ENCODE measurements around the gene MAMDC4. TPM values are rescaled to one million over a fixed set of nuclear protein-coding genes. Genes with fewer than 3 reads are reported as not detected.
"Not testable (repeated sequence)": the region's sequence is repeated elsewhere in the genome, so short reads cannot be mapped to it uniquely, and the experiment has no call there.

Gene MAMDC4
- total RNA-seq, 1 donor from 2014 or later, result 20.6 TPM

DNA sequence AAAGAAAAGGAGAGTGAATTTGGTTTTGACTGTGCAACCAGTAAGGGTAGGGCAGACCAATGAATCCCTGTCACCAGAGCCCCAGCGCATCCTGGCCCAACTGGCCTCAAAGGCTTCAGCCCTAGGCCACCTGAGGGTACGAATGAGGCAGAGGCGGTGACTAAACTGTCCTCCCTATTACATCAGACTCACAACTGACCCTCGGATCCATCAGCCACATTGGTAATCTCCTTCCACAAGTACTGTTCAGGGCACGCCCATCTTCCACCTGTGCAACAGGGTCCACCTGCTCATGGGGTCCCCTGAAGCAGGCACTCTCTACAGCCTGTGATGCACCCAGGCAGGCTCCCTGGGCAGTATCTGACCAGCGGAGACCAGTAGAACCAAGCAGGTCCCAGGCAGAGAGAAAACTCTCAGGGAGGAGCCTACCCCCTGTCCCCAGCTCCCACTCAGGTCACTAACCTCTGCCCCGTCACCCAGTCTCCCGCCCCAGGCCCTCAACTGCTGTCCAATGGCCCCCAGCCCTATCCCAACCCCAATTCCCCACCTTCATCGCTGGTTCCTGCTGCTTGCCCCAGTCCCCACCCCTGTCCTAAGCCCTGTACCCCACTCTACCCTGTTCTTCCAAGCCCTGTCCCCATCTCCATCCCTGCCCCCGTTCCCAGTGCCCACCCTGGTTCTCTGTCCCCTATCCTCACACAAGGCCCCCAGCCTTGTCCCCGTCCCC lies 13.1 kb downstream of the MAMDC4 start:
- DNase-seq (ENCODE audit: low read depth, low spot score), result no peak
- Mint-ChIP-seq H3K27me3 (ENCODE audit: low read depth) (no peaks in the 10 kb centered on the region), H3K9me3 (peaks cover 8% of the 10 kb centered on the region), H3K4me1 (peaks cover 8% of the 10 kb centered on the region), H3K4me3 (peak overlapping the region; percentile 86), H3K27ac (ENCODE audit: unreplicated experiment) (no peak overlapping the region), H3K36me3 (ENCODE audit: low read depth) (peaks cover 21% of the 10 kb centered on the region)
- TF ChIP-seq, protein P1, sequence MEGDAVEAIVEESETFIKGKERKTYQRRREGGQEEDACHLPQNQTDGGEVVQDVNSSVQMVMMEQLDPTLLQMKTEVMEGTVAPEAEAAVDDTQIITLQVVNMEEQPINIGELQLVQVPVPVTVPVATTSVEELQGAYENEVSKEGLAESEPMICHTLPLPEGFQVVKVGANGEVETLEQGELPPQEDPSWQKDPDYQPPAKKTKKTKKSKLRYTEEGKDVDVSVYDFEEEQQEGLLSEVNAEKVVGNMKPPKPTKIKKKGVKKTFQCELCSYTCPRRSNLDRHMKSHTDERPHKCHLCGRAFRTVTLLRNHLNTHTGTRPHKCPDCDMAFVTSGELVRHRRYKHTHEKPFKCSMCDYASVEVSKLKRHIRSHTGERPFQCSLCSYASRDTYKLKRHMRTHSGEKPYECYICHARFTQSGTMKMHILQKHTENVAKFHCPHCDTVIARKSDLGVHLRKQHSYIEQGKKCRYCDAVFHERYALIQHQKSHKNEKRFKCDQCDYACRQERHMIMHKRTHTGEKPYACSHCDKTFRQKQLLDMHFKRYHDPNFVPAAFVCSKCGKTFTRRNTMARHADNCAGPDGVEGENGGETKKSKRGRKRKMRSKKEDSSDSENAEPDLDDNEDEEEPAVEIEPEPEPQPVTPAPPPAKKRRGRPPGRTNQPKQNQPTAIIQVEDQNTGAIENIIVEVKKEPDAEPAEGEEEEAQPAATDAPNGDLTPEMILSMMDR (conservative IDR thresholded peaks at IDR 0.05), result no peak

DNA sequence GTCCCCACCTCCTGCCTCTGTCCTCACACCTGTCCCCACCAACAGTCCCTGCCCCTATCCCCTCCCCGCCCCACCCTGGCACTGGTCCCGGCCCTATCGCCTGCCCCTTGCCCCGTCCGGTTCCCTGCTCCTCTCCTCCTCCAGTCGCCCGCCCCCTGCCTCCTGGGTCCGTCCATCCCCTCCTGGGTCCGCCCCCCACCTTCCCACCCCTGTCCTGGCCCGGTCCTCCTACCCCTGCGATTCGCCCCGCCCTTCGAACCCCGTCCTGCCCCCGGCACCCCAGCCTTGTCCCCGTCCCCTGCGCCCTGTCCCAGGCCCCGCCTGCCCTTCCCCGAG lies 13.6 kb downstream of the MAMDC4 start:
- TF ChIP-seq, protein P1 (conservative IDR thresholded peaks at IDR 0.05), result no peak
- no peak overlapping the region for H3K27ac Mint-ChIP-seq (ENCODE audit: unreplicated experiment)
- no peaks in the 10 kb centered on the region for H3K27me3 Mint-ChIP-seq (ENCODE audit: low read depth)
- peaks cover 10% of the 10 kb centered on the region for H3K9me3 Mint-ChIP-seq
- H3K36me3 Mint-ChIP-seq (ENCODE audit: low read depth), result peaks cover 23% of the 10 kb centered on the region
- no peak for DNase-seq (ENCODE audit: low read depth, low spot score)
- H3K4me1 Mint-ChIP-seq, result peaks cover 8% of the 10 kb centered on the region
- peak overlapping the region; percentile 86 for H3K4me3 Mint-ChIP-seq

DNA sequence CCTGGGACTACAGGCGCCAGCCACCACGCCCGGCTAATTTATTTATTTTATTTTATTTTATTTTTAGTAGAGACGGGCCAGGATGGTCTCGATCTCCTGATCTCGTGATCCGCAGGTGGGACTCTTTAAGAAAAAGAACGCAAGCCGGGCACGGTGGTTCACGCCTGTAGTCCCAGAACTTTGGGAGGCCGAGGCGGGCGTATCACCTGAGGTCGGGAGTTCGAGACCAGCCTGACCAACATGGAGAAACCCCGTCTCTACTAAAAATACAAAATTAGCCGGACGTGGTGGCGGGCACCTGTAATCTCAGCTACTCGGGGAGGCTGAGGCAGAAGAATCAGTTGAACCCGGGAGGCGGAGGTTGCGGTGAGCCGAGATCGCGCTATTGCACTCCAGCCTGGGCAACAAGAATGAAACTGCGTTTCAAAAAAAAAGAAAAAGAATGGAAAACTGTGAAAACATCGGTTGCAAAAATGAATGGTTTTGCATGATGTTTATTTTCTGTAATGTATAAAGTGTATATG lies 14.8 kb downstream of the MAMDC4 start:
- peak overlapping the region; percentile 47 for H3K4me3 Mint-ChIP-seq
- H3K27me3 Mint-ChIP-seq (ENCODE audit: low read depth); H3K27ac Mint-ChIP-seq (ENCODE audit: unreplicated experiment); H3K4me1 Mint-ChIP-seq; DNase-seq (ENCODE audit: low read depth, low spot score): not testable (repeated sequence)
- peaks cover 10% of the 10 kb centered on the region for H3K9me3 Mint-ChIP-seq
- peaks cover 29% of the 10 kb centered on the region for H3K36me3 Mint-ChIP-seq (ENCODE audit: low read depth)

DNA sequence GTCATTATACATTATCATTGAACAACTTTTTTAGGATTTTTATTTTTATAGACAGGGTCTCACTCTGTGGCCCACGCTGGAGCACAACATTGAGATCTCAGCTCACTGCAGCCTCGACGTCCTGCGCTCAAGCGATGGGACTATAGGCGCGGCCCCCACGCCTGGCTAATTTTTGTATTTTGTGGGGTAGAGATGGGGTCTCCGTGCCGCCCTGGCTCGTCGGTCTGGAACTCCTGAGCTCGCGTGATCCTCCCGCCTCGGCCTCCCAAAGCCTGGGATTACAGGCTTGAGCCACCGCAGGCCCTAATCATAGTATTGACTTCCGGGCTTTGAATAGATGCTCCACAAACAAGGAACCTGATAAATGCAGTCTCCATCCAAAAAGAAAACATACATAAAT lies 15.3 kb downstream of the MAMDC4 start:
- H3K4me1 Mint-ChIP-seq, result peaks cover 8% of the 10 kb centered on the region
- TF ChIP-seq, protein P1 (conservative IDR thresholded peaks at IDR 0.05), result no peak
- H3K9me3 Mint-ChIP-seq, result peaks cover 10% of the 10 kb centered on the region
- H3K27me3 Mint-ChIP-seq (ENCODE audit: low read depth), result no peaks in the 10 kb centered on the region
- no peak overlapping the region for H3K27ac Mint-ChIP-seq (ENCODE audit: unreplicated experiment)
- no peak for DNase-seq (ENCODE audit: low read depth, low spot score)
- H3K4me3 Mint-ChIP-seq, result peak overlapping the region; percentile 82
- peaks cover 29% of the 10 kb centered on the region for H3K36me3 Mint-ChIP-seq (ENCODE audit: low read depth)

DNA sequence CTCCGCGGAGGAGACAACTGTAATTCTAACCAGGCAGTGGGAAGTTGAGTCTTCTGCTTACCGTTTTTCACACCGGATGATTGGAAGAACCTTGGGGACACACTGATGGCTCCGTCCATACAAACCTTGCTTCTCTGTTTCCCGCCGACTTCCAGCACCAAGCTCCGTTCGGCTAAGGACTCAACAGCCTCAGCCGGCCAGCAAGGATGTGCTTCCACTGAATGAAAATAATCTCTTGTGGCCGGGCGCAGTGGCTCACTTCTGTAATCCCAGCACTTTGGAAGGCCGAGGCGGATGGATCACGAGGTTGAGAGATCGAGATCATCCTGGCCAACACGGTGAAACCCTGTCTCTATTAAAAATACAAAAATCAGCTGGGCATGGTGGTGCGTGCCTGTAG lies 15.8 kb downstream of the MAMDC4 start:
- TF ChIP-seq, protein P1 (conservative IDR thresholded peaks at IDR 0.05), result no peak
- no peak overlapping the region for H3K27ac Mint-ChIP-seq (ENCODE audit: unreplicated experiment)
- H3K36me3 Mint-ChIP-seq (ENCODE audit: low read depth), result peaks cover 29% of the 10 kb centered on the region
- no peaks in the 10 kb centered on the region for H3K27me3 Mint-ChIP-seq (ENCODE audit: low read depth)
- peaks cover 10% of the 10 kb centered on the region for H3K9me3 Mint-ChIP-seq
- DNase-seq (ENCODE audit: low read depth, low spot score), result no peak
- H3K4me3 Mint-ChIP-seq, result peak overlapping the region; percentile 83
- H3K4me1 Mint-ChIP-seq, result peaks cover 8% of the 10 kb centered on the region

DNA sequence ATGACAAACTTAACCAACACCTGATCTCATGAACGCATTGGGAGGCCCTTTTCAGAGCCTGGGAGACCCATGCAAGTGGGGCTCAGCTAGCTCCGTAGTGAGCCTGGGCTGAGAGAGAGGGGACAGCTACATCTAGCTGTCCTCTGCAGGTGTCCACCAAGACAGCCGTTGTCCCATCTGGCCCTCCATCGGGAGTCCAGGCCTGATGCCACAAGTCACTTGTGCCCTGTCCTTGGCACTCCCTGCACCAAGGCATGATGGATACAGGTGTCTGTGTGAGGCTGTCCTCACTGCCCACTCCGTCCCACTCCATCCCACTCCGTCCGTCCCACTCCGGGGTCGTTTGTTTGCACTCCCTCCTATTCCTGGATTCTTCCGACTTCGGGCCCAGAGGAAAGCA lies 16.5 kb downstream of the MAMDC4 start:
- H3K27me3 Mint-ChIP-seq (ENCODE audit: low read depth), result no peaks in the 10 kb centered on the region
- H3K27ac Mint-ChIP-seq (ENCODE audit: unreplicated experiment), result peak overlapping the region; percentile 86
- TF ChIP-seq, protein P1 (conservative IDR thresholded peaks at IDR 0.05), result no peak
- DNase-seq (ENCODE audit: low read depth, low spot score), result no peak
- peaks cover 29% of the 10 kb centered on the region for H3K36me3 Mint-ChIP-seq (ENCODE audit: low read depth)
- peak overlapping the region; percentile 83 for H3K4me3 Mint-ChIP-seq
- H3K9me3 Mint-ChIP-seq, result peaks cover 10% of the 10 kb centered on the region
- H3K4me1 Mint-ChIP-seq, result peaks cover 8% of the 10 kb centered on the region

DNA sequence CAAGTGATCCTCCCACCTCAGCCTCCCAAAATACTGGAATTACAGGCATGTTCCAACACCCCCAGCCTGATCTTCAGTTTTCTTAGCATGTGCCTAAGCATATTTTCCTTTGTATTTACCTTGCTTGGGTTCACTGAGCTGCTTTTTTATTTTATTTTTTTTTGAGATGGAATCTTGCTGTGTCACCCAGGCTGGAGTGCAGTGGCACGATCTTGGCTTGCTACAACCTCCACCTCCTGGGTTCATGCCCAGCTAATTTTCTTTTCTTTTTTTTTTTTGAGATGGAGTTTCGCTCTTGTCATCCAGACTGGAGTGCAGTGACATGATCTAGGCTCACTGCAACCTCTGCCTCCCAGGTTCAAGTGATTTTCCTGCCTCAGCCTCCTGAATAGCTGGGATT lies 17.5 kb downstream of the MAMDC4 start:
- DNase-seq (ENCODE audit: low read depth, low spot score); H3K4me3 Mint-ChIP-seq; H3K27me3 Mint-ChIP-seq (ENCODE audit: low read depth); H3K27ac Mint-ChIP-seq (ENCODE audit: unreplicated experiment); H3K4me1 Mint-ChIP-seq: not testable (repeated sequence)
- Mint-ChIP-seq H3K9me3 (peaks cover 10% of the 10 kb centered on the region), H3K36me3 (ENCODE audit: low read depth) (peaks cover 26% of the 10 kb centered on the region)

Data from neural crest cell (in vitro differentiated cells).